HEK293T (cell line): Measurements from ENCODE around the gene DEDD2.

ENCODE experiments used
- ARNT ChIP-seq: fragments of 450-650 bp; IDR thresholded peaks from 2 replicates; pipeline ENCODE4 v1.6.1; 2017; ENCODE audit warnings: mild to moderate bottlenecking
- BHLHE40 ChIP-seq: fragments of 450-650 bp; IDR thresholded peaks from 2 replicates; pipeline ENCODE4 v1.6.1; 2016; ENCODE audit warnings: mild to moderate bottlenecking, moderate library complexity, borderline replicate concordance
- CTBP1 ChIP-seq: fragments of 450-650 bp; IDR thresholded peaks from 2 replicates; pipeline ENCODE4 v1.6.1; 2016; ENCODE audit warnings: borderline replicate concordance
- ELF4 ChIP-seq: fragments of 450-650 bp; IDR thresholded peaks from 2 replicates; pipeline ENCODE4 v1.6.1; 2017; ENCODE audit warnings: antibody characterized with exemption
- FOXK2 ChIP-seq: fragments of 450-650 bp; IDR thresholded peaks from 2 replicates; pipeline ENCODE4 v1.6.1; 2016; ENCODE audit warnings: mild to moderate bottlenecking
- FOXM1 ChIP-seq: fragments of 450-650 bp; IDR thresholded peaks from 2 replicates; pipeline ENCODE4 v1.6.1; 2017; ENCODE audit warnings: mild to moderate bottlenecking, borderline replicate concordance
- HDGF ChIP-seq: fragments of 450-650 bp; IDR thresholded peaks from 2 replicates; pipeline ENCODE4 v1.6.1; 2017; ENCODE audit warnings: antibody characterized with exemption, borderline replicate concordance
- L3MBTL2 ChIP-seq: fragments of 450-650 bp; conservative IDR thresholded peaks from 2 replicates; pipeline ENCODE4 v1.6.1; 2016; ENCODE audit warnings: mild to moderate bottlenecking
- NFRKB ChIP-seq: fragments of 450-650 bp; IDR thresholded peaks from 2 replicates; pipeline ENCODE4 v1.6.1; 2016; ENCODE audit warnings: mild to moderate bottlenecking, moderate library complexity
- SP1 ChIP-seq: fragments of 450-650 bp; IDR thresholded peaks from 2 replicates; pipeline ENCODE4 v1.6.1; 2017
- SUZ12 ChIP-seq: fragments of 450-650 bp; IDR thresholded peaks from 2 replicates; pipeline ENCODE4 v1.6.1; 2016; ENCODE audit warnings: mild to moderate bottlenecking
- TARDBP ChIP-seq: fragments of 450-650 bp; IDR thresholded peaks from 2 replicates; pipeline ENCODE4 v1.6.1; 2016
- ZNF384 ChIP-seq: fragments of 450-650 bp; IDR thresholded peaks from 2 replicates; pipeline ENCODE4 v1.6.1; 2016
- TF ChIP-seq, protein P1 (sequence below): fragments of 450-650 bp; IDR thresholded peaks from 2 replicates; pipeline ENCODE4 v1.6.1; 2016

DNA sequence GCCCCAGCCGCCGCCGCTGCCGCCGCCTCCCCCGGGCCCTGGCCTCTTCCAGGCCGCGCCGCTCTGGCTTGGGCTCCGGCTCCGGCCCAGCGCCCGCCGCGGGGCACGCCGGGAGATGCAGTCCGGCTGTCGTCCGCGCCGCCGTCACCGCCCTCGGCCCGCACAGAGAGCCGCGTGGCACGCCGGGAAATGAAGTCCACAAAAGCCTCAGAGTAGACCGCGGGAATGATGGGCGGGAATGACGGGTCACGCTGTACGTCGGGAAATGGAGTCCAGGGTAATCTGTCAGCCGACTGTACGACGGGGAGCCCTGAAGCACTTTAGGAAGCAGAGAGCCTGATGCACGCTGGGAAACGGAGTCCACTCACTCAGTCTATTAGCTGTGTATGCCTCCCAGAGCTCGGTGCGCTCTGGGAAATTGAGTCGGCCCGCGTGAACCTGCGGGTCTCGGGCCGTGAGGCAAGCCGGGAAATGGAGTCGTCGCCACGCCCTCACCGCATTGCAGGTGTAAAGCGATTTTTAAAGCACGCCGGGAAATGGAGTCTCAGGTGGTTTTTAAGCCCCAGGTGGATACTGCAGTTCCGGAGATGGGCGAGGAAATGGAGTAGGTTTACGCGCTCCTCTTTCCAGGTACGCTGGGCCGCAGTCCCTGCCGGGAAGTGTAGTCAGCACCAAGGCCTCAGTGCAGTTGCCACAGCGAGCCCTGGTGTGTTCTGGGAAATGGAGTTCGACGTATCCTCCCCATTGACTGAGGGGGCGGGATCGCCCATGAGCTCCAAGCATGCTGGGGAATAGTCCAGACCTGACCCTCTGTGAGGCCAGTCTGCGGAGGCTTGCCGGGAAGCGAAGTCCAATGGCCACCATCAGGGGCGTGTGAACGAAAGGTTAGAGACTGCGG is 25.3 kb upstream of the DEDD2 start, which contains the start of gene GSK3A:
- TF ChIP-seq FOXK2 (no peak), FOXM1 (no peak), BHLHE40 (no peak), NFRKB (no peak), ARNT (no peak), TARDBP (no peak), HDGF (no peak), CTBP1 (peak; percentile 89), SP1 (no peak), ZNF384 (no peak), ELF4 (peak; percentile 79), SUZ12 (peak; percentile 82), L3MBTL2 (peak; percentile 37; the same call in 1 of the 2 replicates)
- TF ChIP-seq, protein P1, sequence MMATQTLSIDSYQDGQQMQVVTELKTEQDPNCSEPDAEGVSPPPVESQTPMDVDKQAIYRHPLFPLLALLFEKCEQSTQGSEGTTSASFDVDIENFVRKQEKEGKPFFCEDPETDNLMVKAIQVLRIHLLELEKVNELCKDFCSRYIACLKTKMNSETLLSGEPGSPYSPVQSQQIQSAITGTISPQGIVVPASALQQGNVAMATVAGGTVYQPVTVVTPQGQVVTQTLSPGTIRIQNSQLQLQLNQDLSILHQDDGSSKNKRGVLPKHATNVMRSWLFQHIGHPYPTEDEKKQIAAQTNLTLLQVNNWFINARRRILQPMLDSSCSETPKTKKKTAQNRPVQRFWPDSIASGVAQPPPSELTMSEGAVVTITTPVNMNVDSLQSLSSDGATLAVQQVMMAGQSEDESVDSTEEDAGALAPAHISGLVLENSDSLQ: peak; percentile 97
